ENCODE measurements around the gene TIMP2.

The TIMP2 gene

DNA sequence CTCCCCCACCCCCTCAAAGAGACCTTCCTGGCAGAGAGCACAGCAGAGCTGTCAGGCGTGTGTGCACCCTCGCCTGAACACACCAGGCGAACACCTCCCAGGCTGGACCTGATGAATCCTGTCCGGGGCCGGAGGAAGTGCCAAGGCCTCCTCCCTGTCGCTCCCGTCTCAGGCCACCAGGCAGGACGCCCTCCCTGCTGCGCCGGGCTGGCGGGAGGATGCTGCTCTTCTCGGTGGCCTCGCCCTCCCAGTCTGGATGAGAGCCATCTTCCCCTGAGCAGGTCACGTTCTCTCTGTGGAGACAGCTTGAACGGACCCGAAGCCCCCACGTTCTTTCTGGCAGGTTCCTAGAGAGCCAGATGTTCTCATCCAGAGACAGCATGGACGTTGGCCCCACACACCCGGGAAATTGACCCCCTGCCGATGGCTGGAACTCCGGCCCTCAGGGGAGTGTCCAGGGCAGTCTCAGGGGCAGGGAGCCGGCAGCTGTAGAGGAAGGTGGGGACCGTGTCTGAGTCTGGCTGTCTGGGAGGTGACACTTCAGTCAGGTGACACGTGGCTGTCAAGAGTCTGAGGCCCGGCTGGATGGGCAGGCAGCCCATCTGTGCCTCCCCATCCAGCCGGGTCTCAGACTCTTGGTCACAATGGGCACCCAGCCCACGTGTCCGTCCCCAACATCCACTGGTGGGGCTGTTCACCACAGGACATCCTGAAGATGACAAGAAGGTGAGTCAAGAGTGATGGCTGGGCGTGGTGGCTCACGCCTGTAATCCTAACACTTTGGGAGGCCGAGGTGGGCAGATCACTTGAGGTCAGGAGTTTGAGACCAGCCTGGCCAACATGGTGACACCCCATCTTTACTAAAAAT is 5.0 kb upstream of the TIMP2 start:
- TF ChIP-seq SIN3A (IDR thresholded peaks at IDR 0.05; ENCODE audit: borderline replicate concordance, insufficient read depth, low read length) (no peak), FOXP2 (optimal IDR thresholded peaks at IDR 0.05; ENCODE audit: borderline replicate concordance, extremely low read depth, extremely low read length, insufficient read depth) (peak; percentile 14)
- TF ChIP-seq, protein P1, sequence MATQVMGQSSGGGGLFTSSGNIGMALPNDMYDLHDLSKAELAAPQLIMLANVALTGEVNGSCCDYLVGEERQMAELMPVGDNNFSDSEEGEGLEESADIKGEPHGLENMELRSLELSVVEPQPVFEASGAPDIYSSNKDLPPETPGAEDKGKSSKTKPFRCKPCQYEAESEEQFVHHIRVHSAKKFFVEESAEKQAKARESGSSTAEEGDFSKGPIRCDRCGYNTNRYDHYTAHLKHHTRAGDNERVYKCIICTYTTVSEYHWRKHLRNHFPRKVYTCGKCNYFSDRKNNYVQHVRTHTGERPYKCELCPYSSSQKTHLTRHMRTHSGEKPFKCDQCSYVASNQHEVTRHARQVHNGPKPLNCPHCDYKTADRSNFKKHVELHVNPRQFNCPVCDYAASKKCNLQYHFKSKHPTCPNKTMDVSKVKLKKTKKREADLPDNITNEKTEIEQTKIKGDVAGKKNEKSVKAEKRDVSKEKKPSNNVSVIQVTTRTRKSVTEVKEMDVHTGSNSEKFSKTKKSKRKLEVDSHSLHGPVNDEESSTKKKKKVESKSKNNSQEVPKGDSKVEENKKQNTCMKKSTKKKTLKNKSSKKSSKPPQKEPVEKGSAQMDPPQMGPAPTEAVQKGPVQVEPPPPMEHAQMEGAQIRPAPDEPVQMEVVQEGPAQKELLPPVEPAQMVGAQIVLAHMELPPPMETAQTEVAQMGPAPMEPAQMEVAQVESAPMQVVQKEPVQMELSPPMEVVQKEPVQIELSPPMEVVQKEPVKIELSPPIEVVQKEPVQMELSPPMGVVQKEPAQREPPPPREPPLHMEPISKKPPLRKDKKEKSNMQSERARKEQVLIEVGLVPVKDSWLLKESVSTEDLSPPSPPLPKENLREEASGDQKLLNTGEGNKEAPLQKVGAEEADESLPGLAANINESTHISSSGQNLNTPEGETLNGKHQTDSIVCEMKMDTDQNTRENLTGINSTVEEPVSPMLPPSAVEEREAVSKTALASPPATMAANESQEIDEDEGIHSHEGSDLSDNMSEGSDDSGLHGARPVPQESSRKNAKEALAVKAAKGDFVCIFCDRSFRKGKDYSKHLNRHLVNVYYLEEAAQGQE (IDR thresholded peaks at IDR 0.05; ENCODE audit: insufficient read depth in 1 of 2, low read depth in 2 of 2, low read length in 2 of 2) = no peak

DNA sequence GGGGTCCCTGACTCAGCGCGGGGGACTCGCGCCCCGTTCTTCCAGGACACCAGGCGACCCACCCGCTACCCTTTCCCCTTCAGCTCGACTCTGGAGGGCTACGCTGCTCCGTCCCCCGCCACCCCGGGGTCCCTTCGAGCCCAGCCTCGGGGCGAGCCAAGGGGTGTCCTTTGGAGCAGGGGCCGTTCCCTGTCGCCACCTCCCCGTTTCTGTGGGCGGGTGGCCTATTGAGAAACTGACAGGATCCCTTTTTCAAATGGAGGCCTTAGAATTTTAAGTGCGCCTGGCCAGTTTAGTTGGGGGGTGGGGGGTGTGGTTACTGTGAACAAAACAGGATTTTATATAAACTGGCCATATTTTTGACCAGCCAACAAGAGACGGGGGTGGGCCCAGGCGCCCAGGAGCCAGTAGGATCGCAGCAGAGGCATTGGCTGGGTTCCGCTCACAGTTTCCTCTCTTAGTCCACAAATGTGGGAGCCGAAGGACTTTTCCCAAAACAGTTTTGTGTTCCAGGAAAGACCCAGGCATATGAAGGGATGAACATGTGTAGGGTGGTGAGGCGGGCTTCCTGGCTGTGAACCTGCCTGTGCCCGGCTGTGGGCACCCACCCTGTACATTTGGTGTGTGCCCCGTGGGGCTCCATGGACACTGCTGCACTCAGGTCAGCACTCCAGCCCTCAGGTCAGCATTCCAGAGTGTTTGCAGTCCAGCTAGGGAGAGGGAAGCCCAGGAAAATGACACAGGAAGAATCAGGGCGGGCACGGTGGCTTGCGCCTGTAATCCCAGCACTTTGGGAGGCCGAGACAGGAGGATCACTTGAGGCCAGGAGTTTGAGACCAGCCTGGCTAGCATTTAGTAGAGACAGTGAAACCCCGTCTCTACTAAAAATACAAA is 722 bp upstream of the TIMP2 start:
- TF ChIP-seq POLR2AphosphoS5 (IDR thresholded peaks at IDR 0.05; ENCODE audit: low read depth, low read length) = no peak
- TF ChIP-seq FOXP2 (optimal IDR thresholded peaks at IDR 0.05; ENCODE audit: borderline replicate concordance, extremely low read depth, extremely low read length, insufficient read depth) = no peak
- TF ChIP-seq SIN3A (IDR thresholded peaks at IDR 0.05; ENCODE audit: borderline replicate concordance, insufficient read depth, low read length) = no peak
- TF ChIP-seq, protein P1 (IDR thresholded peaks at IDR 0.05; ENCODE audit: insufficient read depth in 1 of 2, low read depth in 2 of 2, low read length in 2 of 2) = no peak
- TF ChIP-seq TAF1 (IDR thresholded peaks at IDR 0.05; ENCODE audit: borderline replicate concordance, insufficient read depth, low read length) = no peak

DNA sequence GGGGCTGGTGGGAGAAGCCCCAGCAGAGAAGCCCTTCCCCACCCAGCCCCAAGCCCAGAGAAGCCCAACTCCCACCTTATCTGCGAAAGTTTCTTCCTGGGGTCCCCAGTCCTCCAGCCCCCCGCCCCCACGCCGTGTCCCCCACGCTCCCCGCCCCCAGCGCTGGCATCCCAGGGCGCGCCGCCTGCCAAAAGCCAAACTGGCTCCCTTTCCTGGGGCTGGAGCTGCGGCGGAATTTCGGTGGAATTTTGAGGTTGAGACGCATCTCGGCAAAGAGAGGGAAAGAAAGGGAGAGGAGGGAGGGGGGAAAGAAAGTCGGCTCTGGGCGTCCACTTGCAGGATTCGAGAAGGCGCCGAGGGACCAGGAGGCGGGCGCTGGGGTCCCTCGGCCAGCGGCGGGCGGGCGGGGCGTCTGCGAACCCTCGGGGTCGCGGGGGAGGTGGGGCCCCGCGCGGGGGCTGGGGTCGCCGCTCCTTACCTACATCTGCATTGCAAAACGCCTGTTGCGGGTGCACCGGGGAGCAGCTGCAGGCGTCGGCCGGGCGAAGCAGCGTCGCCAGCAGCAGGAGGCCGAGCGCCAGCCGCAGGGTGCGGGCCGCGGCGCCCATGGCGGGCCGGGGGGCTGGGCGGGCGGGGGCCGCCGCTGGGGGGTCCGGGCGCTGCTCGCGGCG is 571 bp downstream of the TIMP2 start:
- TF ChIP-seq POLR2AphosphoS5 (IDR thresholded peaks at IDR 0.05; ENCODE audit: low read depth, low read length) (no peak), TAF1 (IDR thresholded peaks at IDR 0.05; ENCODE audit: borderline replicate concordance, insufficient read depth, low read length) (no peak), FOXP2 (optimal IDR thresholded peaks at IDR 0.05; ENCODE audit: borderline replicate concordance, extremely low read depth, extremely low read length, insufficient read depth) (no peak), SIN3A (IDR thresholded peaks at IDR 0.05; ENCODE audit: borderline replicate concordance, insufficient read depth, low read length) (no peak)
- TF ChIP-seq, protein P1 (IDR thresholded peaks at IDR 0.05; ENCODE audit: insufficient read depth in 1 of 2, low read depth in 2 of 2, low read length in 2 of 2) = no peak

DNA sequence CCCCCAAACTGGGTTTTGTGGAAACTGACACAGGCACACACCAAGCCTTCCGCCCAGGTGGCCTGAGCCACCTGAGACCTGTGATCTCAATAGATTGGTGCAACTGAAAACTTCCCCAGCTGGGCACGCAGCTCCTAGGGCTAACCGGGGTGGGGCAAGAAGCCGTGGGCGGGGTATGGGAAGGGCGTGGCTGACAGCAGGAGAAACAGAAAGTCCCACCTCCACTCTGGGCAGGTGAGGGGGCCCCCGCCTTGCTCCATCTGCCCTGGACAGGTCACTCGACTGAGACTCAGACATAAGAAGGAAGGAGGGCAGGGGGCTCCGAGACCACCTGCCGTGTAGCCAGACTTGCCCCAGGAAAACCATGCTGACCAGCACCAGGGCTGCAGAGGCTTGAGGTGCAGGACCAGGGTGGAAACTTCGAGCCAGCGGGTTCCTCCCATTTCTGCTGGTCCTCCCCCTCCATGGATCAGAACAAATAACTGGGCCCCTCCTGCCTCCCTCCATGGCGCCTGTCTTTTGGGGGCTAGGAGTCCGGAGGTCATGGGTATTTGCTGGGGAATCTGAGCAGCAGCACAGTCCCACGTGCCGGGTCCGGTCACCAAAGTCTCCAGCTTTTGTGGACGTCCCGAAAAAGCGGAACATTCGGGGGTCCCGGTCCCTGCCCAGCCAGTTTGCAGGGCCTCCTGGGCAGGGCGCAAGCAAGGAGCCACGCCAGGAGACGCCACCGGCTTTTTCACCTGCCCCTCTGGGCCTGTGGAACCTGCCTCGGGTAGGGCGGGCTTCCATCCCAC is 1.3 kb downstream of the TIMP2 start:
- TF ChIP-seq, protein P1 (IDR thresholded peaks at IDR 0.05; ENCODE audit: insufficient read depth in 1 of 2, low read depth in 2 of 2, low read length in 2 of 2) = no peak
